ENCODE measurements around the gene YOD1. TPM values are rescaled to one million over a fixed set of nuclear protein-coding genes. Genes with fewer than 3 reads are reported as not detected.
A peak's percentile ranks its signal among the peaks of the same experiment; 100 is the strongest.

The YOD1 gene
- total and polyA plus RNA-seq, 2 of the 13 experiments (the other 11 are each of a cell fraction or from before 2014, with no cell fraction given): 3.4 to 9.1 TPM

DNA sequence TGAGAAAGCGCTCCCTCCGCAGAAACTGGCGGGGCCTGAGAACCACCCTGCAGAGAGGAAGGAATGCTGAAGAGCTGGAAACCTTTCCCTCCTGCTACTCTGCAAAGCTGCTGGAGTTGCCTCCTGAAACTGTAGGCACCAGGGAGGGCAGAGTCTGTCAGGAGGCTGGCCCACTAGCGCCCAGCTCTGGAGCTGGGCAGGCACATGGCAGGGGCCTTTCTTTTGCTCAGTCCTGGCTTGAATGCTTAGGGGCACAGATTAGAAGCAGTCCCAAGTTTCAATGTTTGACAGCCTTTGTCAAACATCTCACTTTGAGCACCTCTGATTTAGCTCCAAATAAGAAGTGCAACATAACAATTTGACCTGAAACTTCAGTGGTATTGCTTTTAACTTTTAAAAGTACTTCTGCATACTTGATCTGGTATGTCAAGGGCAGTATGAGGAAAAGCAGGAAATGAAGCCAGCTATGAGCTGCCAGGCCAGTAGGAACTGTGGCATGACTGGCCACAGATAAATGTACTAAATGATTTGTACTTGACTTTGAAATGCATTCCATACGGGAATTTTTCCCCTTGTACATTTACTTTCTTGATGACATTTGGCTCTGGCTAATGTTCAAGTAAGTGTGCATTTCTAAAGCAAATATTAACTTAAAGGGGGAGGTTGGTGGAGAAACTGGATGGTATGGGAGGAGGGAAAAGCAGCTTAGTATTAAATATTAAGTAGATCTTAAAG is 25.7 kb downstream of the YOD1 start (continued):
- TF ChIP-seq TGIF2 (CRISPR knock-in tag; IDR thresholded peaks at IDR 0.05) (no peak), SRY (CRISPR knock-in tag; IDR thresholded peaks at IDR 0.05) (no peak), FOXK1 (CRISPR knock-in tag; IDR thresholded peaks at IDR 0.05; ENCODE audit: borderline replicate concordance, low read depth) (no peak), ZNF644 (CRISPR knock-in tag; IDR thresholded peaks at IDR 0.05; ENCODE audit: low read depth) (no peak), ZNF501 (CRISPR knock-in tag; IDR thresholded peaks at IDR 0.05) (no peak), GATA4 (IDR thresholded peaks at IDR 0.05; ENCODE audit: borderline replicate concordance, low read depth) (no peak), MAFG (CRISPR knock-in tag; IDR thresholded peaks at IDR 0.05) (no peak), ZNF276 (CRISPR knock-in tag; IDR thresholded peaks at IDR 0.05; ENCODE audit: low read depth) (no peak), ETV5 (CRISPR knock-in tag; IDR thresholded peaks at IDR 0.05; ENCODE audit: borderline replicate concordance) (peak; percentile 32; the same call in 1 of the 2 replicates), ZKSCAN5 (CRISPR knock-in tag; IDR thresholded peaks at IDR 0.05) (no peak), CHD2 (IDR thresholded peaks at IDR 0.05; ENCODE audit: low read depth, low read length) (no peak), NFE2 (CRISPR knock-in tag; IDR thresholded peaks at IDR 0.05) (no peak), HDAC2 (CRISPR knock-in tag; IDR thresholded peaks at IDR 0.05) (peak; percentile 89), FOXO1 (CRISPR knock-in tag; IDR thresholded peaks at IDR 0.05) (no peak), ZNF235 (CRISPR knock-in tag; IDR thresholded peaks at IDR 0.05; ENCODE audit: borderline replicate concordance) (no peak), IRF2 (CRISPR knock-in tag; IDR thresholded peaks at IDR 0.05) (peak; percentile 67; the same call in 1 of the 2 replicates)
- TF ChIP-seq, protein P1, sequence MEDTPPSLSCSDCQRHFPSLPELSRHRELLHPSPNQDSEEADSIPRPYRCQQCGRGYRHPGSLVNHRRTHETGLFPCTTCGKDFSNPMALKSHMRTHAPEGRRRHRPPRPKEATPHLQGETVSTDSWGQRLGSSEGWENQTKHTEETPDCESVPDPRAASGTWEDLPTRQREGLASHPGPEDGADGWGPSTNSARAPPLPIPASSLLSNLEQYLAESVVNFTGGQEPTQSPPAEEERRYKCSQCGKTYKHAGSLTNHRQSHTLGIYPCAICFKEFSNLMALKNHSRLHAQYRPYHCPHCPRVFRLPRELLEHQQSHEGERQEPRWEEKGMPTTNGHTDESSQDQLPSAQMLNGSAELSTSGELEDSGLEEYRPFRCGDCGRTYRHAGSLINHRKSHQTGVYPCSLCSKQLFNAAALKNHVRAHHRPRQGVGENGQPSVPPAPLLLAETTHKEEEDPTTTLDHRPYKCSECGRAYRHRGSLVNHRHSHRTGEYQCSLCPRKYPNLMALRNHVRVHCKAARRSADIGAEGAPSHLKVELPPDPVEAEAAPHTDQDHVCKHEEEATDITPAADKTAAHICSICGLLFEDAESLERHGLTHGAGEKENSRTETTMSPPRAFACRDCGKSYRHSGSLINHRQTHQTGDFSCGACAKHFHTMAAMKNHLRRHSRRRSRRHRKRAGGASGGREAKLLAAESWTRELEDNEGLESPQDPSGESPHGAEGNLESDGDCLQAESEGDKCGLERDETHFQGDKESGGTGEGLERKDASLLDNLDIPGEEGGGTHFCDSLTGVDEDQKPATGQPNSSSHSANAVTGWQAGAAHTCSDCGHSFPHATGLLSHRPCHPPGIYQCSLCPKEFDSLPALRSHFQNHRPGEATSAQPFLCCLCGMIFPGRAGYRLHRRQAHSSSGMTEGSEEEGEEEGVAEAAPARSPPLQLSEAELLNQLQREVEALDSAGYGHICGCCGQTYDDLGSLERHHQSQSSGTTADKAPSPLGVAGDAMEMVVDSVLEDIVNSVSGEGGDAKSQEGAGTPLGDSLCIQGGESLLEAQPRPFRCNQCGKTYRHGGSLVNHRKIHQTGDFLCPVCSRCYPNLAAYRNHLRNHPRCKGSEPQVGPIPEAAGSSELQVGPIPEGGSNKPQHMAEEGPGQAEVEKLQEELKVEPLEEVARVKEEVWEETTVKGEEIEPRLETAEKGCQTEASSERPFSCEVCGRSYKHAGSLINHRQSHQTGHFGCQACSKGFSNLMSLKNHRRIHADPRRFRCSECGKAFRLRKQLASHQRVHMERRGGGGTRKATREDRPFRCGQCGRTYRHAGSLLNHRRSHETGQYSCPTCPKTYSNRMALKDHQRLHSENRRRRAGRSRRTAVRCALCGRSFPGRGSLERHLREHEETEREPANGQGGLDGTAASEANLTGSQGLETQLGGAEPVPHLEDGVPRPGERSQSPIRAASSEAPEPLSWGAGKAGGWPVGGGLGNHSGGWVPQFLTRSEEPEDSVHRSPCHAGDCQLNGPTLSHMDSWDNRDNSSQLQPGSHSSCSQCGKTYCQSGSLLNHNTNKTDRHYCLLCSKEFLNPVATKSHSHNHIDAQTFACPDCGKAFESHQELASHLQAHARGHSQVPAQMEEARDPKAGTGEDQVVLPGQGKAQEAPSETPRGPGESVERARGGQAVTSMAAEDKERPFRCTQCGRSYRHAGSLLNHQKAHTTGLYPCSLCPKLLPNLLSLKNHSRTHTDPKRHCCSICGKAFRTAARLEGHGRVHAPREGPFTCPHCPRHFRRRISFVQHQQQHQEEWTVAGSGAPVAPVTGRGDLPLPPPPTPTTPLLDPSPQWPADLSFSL (CRISPR knock-in tag; IDR thresholded peaks at IDR 0.05): no peak
- TF ChIP-seq, protein P2, sequence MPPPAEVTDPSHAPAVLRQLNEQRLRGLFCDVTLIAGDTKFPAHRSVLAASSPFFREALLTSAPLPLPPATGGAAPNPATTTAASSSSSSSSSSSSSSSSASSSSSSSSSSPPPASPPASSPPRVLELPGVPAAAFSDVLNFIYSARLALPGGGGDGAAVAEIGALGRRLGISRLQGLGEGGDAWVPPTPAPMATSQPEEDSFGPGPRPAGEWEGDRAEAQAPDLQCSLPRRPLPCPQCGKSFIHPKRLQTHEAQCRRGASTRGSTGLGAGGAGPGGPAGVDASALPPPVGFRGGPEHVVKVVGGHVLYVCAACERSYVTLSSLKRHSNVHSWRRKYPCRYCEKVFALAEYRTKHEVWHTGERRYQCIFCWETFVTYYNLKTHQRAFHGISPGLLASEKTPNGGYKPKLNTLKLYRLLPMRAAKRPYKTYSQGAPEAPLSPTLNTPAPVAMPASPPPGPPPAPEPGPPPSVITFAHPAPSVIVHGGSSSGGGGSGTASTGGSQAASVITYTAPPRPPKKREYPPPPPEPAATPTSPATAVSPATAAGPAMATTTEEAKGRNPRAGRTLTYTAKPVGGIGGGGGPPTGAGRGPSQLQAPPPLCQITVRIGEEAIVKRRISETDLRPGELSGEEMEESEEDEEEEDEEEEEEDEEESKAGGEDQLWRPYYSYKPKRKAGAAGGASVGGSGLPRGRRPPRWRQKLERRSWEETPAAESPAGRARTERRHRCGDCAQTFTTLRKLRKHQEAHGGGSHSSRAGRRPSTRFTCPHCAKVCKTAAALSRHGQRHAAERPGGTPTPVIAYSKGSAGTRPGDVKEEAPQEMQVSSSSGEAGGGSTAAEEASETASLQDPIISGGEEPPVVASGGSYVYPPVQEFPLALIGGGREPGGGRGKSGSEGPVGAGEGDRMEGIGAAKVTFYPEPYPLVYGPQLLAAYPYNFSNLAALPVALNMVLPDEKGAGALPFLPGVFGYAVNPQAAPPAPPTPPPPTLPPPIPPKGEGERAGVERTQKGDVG (CRISPR knock-in tag; IDR thresholded peaks at IDR 0.05; ENCODE audit: borderline replicate concordance): no peak
